H9 (cell line): Measurements from ENCODE around the gene CAMK2B. TPM values are rescaled to one million over a fixed set of nuclear protein-coding genes. Genes with fewer than 3 reads are reported as not detected.

Experiments used
- DNase-seq: peaks from one replicate; pipeline ENCODE4 v3.0.0-alpha.2; 2017
- H2AFZ ChIP-seq: one replicate; pipeline ENCODE4 v1.6.1; 2013; ENCODE audit warnings: mild to moderate bottlenecking, low read length, control low read depth, moderate library complexity
- H2AK5ac ChIP-seq: 2 replicates; pipeline ENCODE4 v1.6.1; 2013; ENCODE audit warnings: low read length, control low read depth, mixed read lengths; ENCODE audit not compliant: insufficient read length
- H2BK120ac ChIP-seq: one replicate; pipeline ENCODE4 v1.6.1; 2013; ENCODE audit warnings: low read depth, mild to moderate bottlenecking, low read length, control low read depth, inconsistent platforms; ENCODE audit not compliant: poor library complexity, severe bottlenecking
- H2BK12ac ChIP-seq: 2 replicates; pipeline ENCODE4 v1.6.1; 2013; ENCODE audit warnings: low read length, control low read depth, mixed read lengths, low read depth; ENCODE audit not compliant: insufficient read length
- H2BK15ac ChIP-seq: 2 replicates; pipeline ENCODE4 v1.6.1; 2013; ENCODE audit warnings: low read depth, low read length, control low read depth
- H2BK20ac ChIP-seq: one replicate; pipeline ENCODE4 v1.6.1; 2013; ENCODE audit warnings: low read depth, mild to moderate bottlenecking, low read length, control low read depth, inconsistent platforms; ENCODE audit not compliant: poor library complexity, severe bottlenecking
- H2BK5ac ChIP-seq: 2 replicates; pipeline ENCODE4 v1.6.1; 2013; ENCODE audit warnings: low read length, control low read depth, mixed read lengths; ENCODE audit not compliant: insufficient read length
- H3K14ac ChIP-seq: 2 replicates; pipeline ENCODE4 v1.6.1; 2013; ENCODE audit warnings: low read length, control low read depth; ENCODE audit not compliant: insufficient read depth
- H3K18ac ChIP-seq: 2 replicates; pipeline ENCODE4 v1.6.1; 2013; ENCODE audit warnings: low read depth, mild to moderate bottlenecking, mixed read lengths, low read length, control low read depth; ENCODE audit not compliant: insufficient read length
- H3K23ac ChIP-seq: 2 replicates; pipeline ENCODE4 v1.6.1; 2013; ENCODE audit warnings: low read length, control low read depth, mixed read lengths, low read depth; ENCODE audit not compliant: insufficient read length
- H3K23me2 ChIP-seq: 2 replicates; pipeline ENCODE4 v1.6.1; 2013; ENCODE audit warnings: low read depth, mild to moderate bottlenecking, mixed read lengths, low read length, control low read depth; ENCODE audit not compliant: insufficient read length, poor library complexity, severe bottlenecking
- H3K27ac ChIP-seq: 2 replicates; pipeline ENCODE4 v1.5.1; 2013; ENCODE audit warnings: low read length, control low read depth, mixed read lengths, low read depth; ENCODE audit not compliant: insufficient read length
- H3K27me3 ChIP-seq: 2 replicates; pipeline ENCODE4 v1.6.1; 2013; ENCODE audit warnings: low read length, control low read depth, inconsistent platforms; ENCODE audit not compliant: insufficient read depth
- H3K4ac ChIP-seq: 2 replicates; pipeline ENCODE4 v1.6.1; 2013; ENCODE audit warnings: low read depth, mild to moderate bottlenecking, control low read depth, inconsistent platforms, low read length, moderate library complexity
- H3K4me1 ChIP-seq: 2 replicates; pipeline ENCODE4 v1.6.1; 2013; ENCODE audit warnings: low read length, control low read depth, inconsistent platforms; ENCODE audit not compliant: insufficient read depth
- H3K4me2 ChIP-seq: 2 replicates; pipeline ENCODE4 v1.6.1; 2013; ENCODE audit warnings: low read length, control low read depth, mixed read lengths; ENCODE audit not compliant: insufficient read length, insufficient read depth
- H3K56ac ChIP-seq: 2 replicates; pipeline ENCODE4 v1.6.1; 2013; ENCODE audit warnings: low read depth, mild to moderate bottlenecking, mixed read lengths, low read length, control low read depth; ENCODE audit not compliant: insufficient read length
- H3K79me1 ChIP-seq: 2 replicates; pipeline ENCODE4 v1.6.1; 2013; ENCODE audit warnings: low read depth, mild to moderate bottlenecking, moderate library complexity, low read length, control low read depth, inconsistent platforms; ENCODE audit not compliant: insufficient read depth, poor library complexity, severe bottlenecking
- H3K79me2 ChIP-seq: 2 replicates; pipeline ENCODE4 v1.6.1; 2013; ENCODE audit warnings: low read length, control low read depth, inconsistent platforms; ENCODE audit not compliant: insufficient read depth
- H3K9ac ChIP-seq: 2 replicates; pipeline ENCODE4 v1.6.1; 2013; ENCODE audit warnings: low read length, control low read depth, mixed read lengths; ENCODE audit not compliant: insufficient read length; ENCODE audit errors: extremely low read depth
- H3K9me3 ChIP-seq: one replicate; pipeline ENCODE4 v1.6.1; 2013; ENCODE audit warnings: low read depth, low read length, inconsistent platforms; ENCODE audit not compliant: control insufficient read depth
- H3T11ph ChIP-seq: one replicate; pipeline ENCODE4 v1.6.1; 2013; ENCODE audit warnings: mild to moderate bottlenecking, low read length, control low read depth, inconsistent platforms
- H4K20me1 ChIP-seq: one replicate; pipeline ENCODE4 v1.6.1; 2013; ENCODE audit not compliant: control insufficient read depth, insufficient read length, insufficient read depth
- H4K5ac ChIP-seq: 2 replicates; pipeline ENCODE4 v1.6.1; 2013; ENCODE audit warnings: low read depth, mild to moderate bottlenecking, mixed read lengths, low read length, control low read depth; ENCODE audit not compliant: insufficient read length
- H4K8ac ChIP-seq: replicated peaks from 2 replicates; pipeline ENCODE4 v1.6.1; 2013; ENCODE audit warnings: low read length, control low read depth, mixed read lengths, low read depth; ENCODE audit not compliant: insufficient read length
- H4K91ac ChIP-seq: 2 replicates; pipeline ENCODE4 v1.6.1; 2013; ENCODE audit warnings: low read depth, mild to moderate bottlenecking, moderate library complexity, mixed read lengths, low read length, control low read depth; ENCODE audit not compliant: insufficient read length
- H3K27ac Mint-ChIP-seq, 3 experiments: 2 replicates in 2 of 3; 3 replicates in 1 of 3; pipeline ENCODE4 v1.8.0; 2020 to 2021; ENCODE audit warnings: mixed read lengths in 3 of 3, mild to moderate bottlenecking in 1 of 3, moderate library complexity in 1 of 3
- H3K27me3 Mint-ChIP-seq: 2 replicates; pipeline ENCODE4 v1.8.0; 2021; ENCODE audit warnings: low read depth, mild to moderate bottlenecking, moderate library complexity, mixed read lengths
- H3K36me3 Mint-ChIP-seq, 3 experiments: 2 replicates in 2 of 3; 3 replicates in 1 of 3; pipeline ENCODE4 v1.8.0; 2020 to 2021; ENCODE audit warnings: low read depth in 3 of 3, mixed read lengths in 3 of 3; ENCODE audit not compliant: insufficient read depth in 1 of 3
- H3K4me1 Mint-ChIP-seq, 2 experiments: 2 replicates each; pipeline ENCODE4 v1.8.0; 2020; ENCODE audit warnings: mixed read lengths in 2 of 2
- H3K4me3 Mint-ChIP-seq, 2 experiments: 2 replicates in 1 of 2; 3 replicates in 1 of 2; pipeline ENCODE4 v1.8.0; 2020 to 2021; ENCODE audit warnings: mild to moderate bottlenecking in 2 of 2, mixed read lengths in 2 of 2, moderate library complexity in 1 of 2
- H3K9me3 Mint-ChIP-seq, 2 experiments: 2 replicates in 1 of 2; 3 replicates in 1 of 2; pipeline ENCODE4 v1.8.0; 2020; ENCODE audit warnings: mild to moderate bottlenecking in 2 of 2, mixed read lengths in 2 of 2, moderate library complexity in 1 of 2
- WGBS: extraction: QIAGEN DNeasy Blood & Tissue Kit; methylation state at CpG from one replicate; pipeline ENCODE4 v1.1.7; 2013; ENCODE audit warnings: missing lambda C conversion rate, low lambda C conversion rate, mixed read lengths; ENCODE audit not compliant: insufficient read length; ENCODE audit errors: extremely low coverage; 5-methylcytosine and 5-hydroxymethylcytosine counted together
- total RNA-seq: library from RNA; stranded (reverse); gene quantifications from 2 replicates; pipeline ENCODE4 v1.2.1, GENCODE V29; 2021
- TF ChIP-seq, protein P1 (sequence below): fragments of 200-600 bp; sonication (generic); conservative IDR thresholded peaks from 3 replicates; pipeline ENCODE4 v1.8.0; 2021; ENCODE audit warnings: antibody characterized with exemption, mild to moderate bottlenecking

The CAMK2B gene
- total RNA-seq, 1 experiment from 2014 or later: 0.17 TPM

- H2BK12ac ChIP-seq: no peak overlapping the region
- H2AFZ ChIP-seq: no peak overlapping the region
- H3K27ac ChIP-seq: no peak overlapping the region
- H2BK20ac ChIP-seq: no peak overlapping the region
- no peaks in the 10 kb centered on the region for H3K79me1 ChIP-seq
- H3T11ph ChIP-seq: no peak overlapping the region
- H2BK5ac ChIP-seq: no peak overlapping the region
- WGBS: no CpG with 5 or more reads among the region's 4 CpGs
- no peak for DNase-seq
- no peaks in the 10 kb centered on the region for H3K36me3 Mint-ChIP-seq
- H3K56ac ChIP-seq: no peak overlapping the region
- H3K4me1 Mint-ChIP-seq: peaks cover 5 to 6% of the 10 kb centered on the region in 2 experiments; a peak in 3 of 4 replicates
- no peak overlapping the region for H3K4me3 Mint-ChIP-seq
- no peaks in the 10 kb centered on the region for H3K23me2 ChIP-seq
- peaks cover 28% of the 10 kb centered on the region for H3K27me3 Mint-ChIP-seq
- H4K5ac ChIP-seq: no peak overlapping the region
- H3K9me3 ChIP-seq: no peaks in the 10 kb centered on the region
- H3K27me3 ChIP-seq: no peaks in the 10 kb centered on the region
- H4K8ac ChIP-seq: no peak overlapping the region
- no peak overlapping the region for H2AK5ac ChIP-seq
- no peak overlapping the region for H3K4me2 ChIP-seq
- H3K9ac ChIP-seq: no peak overlapping the region
- no peak overlapping the region for H3K27ac Mint-ChIP-seq
- no peaks in the 10 kb centered on the region for H4K20me1 ChIP-seq
- H3K4ac ChIP-seq: no peak overlapping the region
- no peak overlapping the region for H4K91ac ChIP-seq
- H3K23ac ChIP-seq: no peak overlapping the region
- TF ChIP-seq, protein P1, sequence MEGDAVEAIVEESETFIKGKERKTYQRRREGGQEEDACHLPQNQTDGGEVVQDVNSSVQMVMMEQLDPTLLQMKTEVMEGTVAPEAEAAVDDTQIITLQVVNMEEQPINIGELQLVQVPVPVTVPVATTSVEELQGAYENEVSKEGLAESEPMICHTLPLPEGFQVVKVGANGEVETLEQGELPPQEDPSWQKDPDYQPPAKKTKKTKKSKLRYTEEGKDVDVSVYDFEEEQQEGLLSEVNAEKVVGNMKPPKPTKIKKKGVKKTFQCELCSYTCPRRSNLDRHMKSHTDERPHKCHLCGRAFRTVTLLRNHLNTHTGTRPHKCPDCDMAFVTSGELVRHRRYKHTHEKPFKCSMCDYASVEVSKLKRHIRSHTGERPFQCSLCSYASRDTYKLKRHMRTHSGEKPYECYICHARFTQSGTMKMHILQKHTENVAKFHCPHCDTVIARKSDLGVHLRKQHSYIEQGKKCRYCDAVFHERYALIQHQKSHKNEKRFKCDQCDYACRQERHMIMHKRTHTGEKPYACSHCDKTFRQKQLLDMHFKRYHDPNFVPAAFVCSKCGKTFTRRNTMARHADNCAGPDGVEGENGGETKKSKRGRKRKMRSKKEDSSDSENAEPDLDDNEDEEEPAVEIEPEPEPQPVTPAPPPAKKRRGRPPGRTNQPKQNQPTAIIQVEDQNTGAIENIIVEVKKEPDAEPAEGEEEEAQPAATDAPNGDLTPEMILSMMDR: no peak
- H3K79me2 ChIP-seq: no peaks in the 10 kb centered on the region
- no peak overlapping the region for H3K18ac ChIP-seq
- H2BK120ac ChIP-seq: no peak overlapping the region
- no peak overlapping the region; the same call in 1 of the 2 replicates for H3K14ac ChIP-seq
- no peaks in the 10 kb centered on the region for H3K4me1 ChIP-seq
- H3K9me3 Mint-ChIP-seq: no peaks in the 10 kb centered on the region
- H2BK15ac ChIP-seq: no peak overlapping the region
These were observed 9.8 kb upstream of the CAMK2B start for GRCh38 chr7:44335184-44335583.
